ENCODE data around the gene PCIF1.

PCIF1 gene

GRCh38 chr20:45894797-45895196 lies 39.7 kb upstream of the PCIF1 start:
- peaks cover 23% of the 10 kb centered on the region for H3K4me1 ChIP-seq (ENCODE audit: control insufficient read depth, low read length)

DNA sequence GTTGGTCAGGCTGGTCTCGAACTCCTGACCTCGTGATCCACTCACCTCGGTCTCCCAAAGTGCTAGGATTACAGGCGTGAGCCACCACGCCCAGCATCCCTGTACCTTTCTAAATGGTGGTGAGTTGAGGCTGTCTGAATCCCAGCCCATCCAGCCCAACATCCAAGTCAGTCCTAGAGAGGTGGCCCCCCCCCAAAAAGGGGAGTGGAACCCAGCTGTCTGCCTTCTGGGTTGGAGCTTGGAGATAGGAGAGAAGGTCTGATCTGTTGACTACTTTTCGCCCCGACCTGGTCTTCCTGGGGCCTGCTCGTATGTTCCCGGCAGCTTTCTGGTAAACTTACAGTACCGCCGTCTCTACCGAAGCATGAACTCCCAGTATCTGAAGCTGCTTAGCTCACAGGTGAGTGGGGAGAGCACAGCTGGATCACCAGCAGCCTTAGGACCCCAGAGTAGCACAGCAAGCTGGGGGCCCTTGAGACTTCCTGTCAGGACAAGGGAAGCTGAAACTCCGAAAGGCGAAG lies 37.8 kb upstream of the PCIF1 start:
- no peak overlapping the region for H3K4me2 ChIP-seq (ENCODE audit: low read length)
- no peaks in the 10 kb centered on the region for H4K20me1 ChIP-seq (ENCODE audit: control insufficient read depth, insufficient read depth, low read depth, low read length)
- no peaks in the 10 kb centered on the region for H3F3A ChIP-seq (ENCODE audit: control insufficient read depth, insufficient read depth)
- H3K9me2 ChIP-seq (replicated peaks; ENCODE audit: control insufficient read depth, low read length), result no peaks in the 10 kb centered on the region
- no peaks in the 10 kb centered on the region for H3K36me3 ChIP-seq (ENCODE audit: control insufficient read depth, low read length)
- no peaks in the 10 kb centered on the region for H3K27me3 ChIP-seq (ENCODE audit: control insufficient read depth, low read length)
- TF ChIP-seq CTCF (IDR thresholded peaks at IDR 0.05; ENCODE audit: low read depth, low read length, poor library complexity, severe bottlenecking) (no peak), EZH2phosphoT487 (IDR thresholded peaks at IDR 0.05; ENCODE audit: borderline replicate concordance, low read length) (no peak)
- no peak overlapping the region for H3K27ac ChIP-seq (ENCODE audit: low read depth, low read length)
- no peaks in the 10 kb centered on the region for H3K9me3 ChIP-seq (ENCODE audit: control insufficient read depth, insufficient read depth, low read length)
- H3K4me3 ChIP-seq (ENCODE audit: low read length), result no peak overlapping the region
- H3K4me1 ChIP-seq (ENCODE audit: control insufficient read depth, low read length), result peaks cover 11% of the 10 kb centered on the region
- H3K79me2 ChIP-seq (ENCODE audit: control insufficient read depth, low read length), result no peaks in the 10 kb centered on the region

More at GRCh38 chr20:45894797-45895196, 39.7 kb upstream of the PCIF1 start:
- Histone ChIP-seq H3K27ac (ENCODE audit: low read depth, low read length) (no peak overlapping the region), H3K79me2 (ENCODE audit: control insufficient read depth, low read length) (no peaks in the 10 kb centered on the region), H3K9me3 (ENCODE audit: control insufficient read depth, insufficient read depth, low read length) (no peaks in the 10 kb centered on the region), H3K9me2 (replicated peaks; ENCODE audit: control insufficient read depth, low read length) (no peaks in the 10 kb centered on the region), H3K27me3 (ENCODE audit: control insufficient read depth, low read length) (no peaks in the 10 kb centered on the region), H3K4me2 (ENCODE audit: low read length) (no peak overlapping the region), H3K4me3 (ENCODE audit: low read length) (no peak overlapping the region), H3F3A (ENCODE audit: control insufficient read depth, insufficient read depth) (no peaks in the 10 kb centered on the region), H3K36me3 (ENCODE audit: control insufficient read depth, low read length) (no peaks in the 10 kb centered on the region), H4K20me1 (ENCODE audit: control insufficient read depth, insufficient read depth, low read depth, low read length) (no peaks in the 10 kb centered on the region)
- TF ChIP-seq CTCF (IDR thresholded peaks at IDR 0.05; ENCODE audit: low read depth, low read length, poor library complexity, severe bottlenecking) (no peak), EZH2phosphoT487 (IDR thresholded peaks at IDR 0.05; ENCODE audit: borderline replicate concordance, low read length) (no peak)

GRCh38 chr20:45897289-45897688 lies 37.2 kb upstream of the PCIF1 start:
- H3K4me1 ChIP-seq (ENCODE audit: control insufficient read depth, low read length), result peaks cover 7% of the 10 kb centered on the region
- H3K9me3 ChIP-seq (ENCODE audit: control insufficient read depth, insufficient read depth, low read length), result no peaks in the 10 kb centered on the region
- TF ChIP-seq EZH2phosphoT487 (IDR thresholded peaks at IDR 0.05; ENCODE audit: borderline replicate concordance, low read length) (no peak), CTCF (IDR thresholded peaks at IDR 0.05; ENCODE audit: low read depth, low read length, poor library complexity, severe bottlenecking) (no peak)
- no peaks in the 10 kb centered on the region for H3F3A ChIP-seq (ENCODE audit: control insufficient read depth, insufficient read depth)
- H3K4me2 ChIP-seq (ENCODE audit: low read length), result no peak overlapping the region
- H3K27me3 ChIP-seq (ENCODE audit: control insufficient read depth, low read length), result no peaks in the 10 kb centered on the region
- no peaks in the 10 kb centered on the region for H3K79me2 ChIP-seq (ENCODE audit: control insufficient read depth, low read length)
- no peaks in the 10 kb centered on the region for H3K36me3 ChIP-seq (ENCODE audit: control insufficient read depth, low read length)
- no peak overlapping the region for H3K27ac ChIP-seq (ENCODE audit: low read depth, low read length)
- H3K9me2 ChIP-seq (replicated peaks; ENCODE audit: control insufficient read depth, low read length), result no peaks in the 10 kb centered on the region
- H3K4me3 ChIP-seq (ENCODE audit: low read length), result no peak overlapping the region
- no peaks in the 10 kb centered on the region for H4K20me1 ChIP-seq (ENCODE audit: control insufficient read depth, insufficient read depth, low read depth, low read length)
